H9 (cell line): ENCODE results near the gene KCNMB2. TPM values are rescaled to one million over a fixed set of nuclear protein-coding genes. Genes with fewer than 3 reads are reported as not detected.

Experiments used
- DNase-seq: peaks from one replicate; pipeline ENCODE4 v3.0.0-alpha.2; 2017
- H2AFZ ChIP-seq: one replicate; pipeline ENCODE4 v1.6.1; 2013; ENCODE audit warnings: mild to moderate bottlenecking, low read length, control low read depth, moderate library complexity
- H2AK5ac ChIP-seq: 2 replicates; pipeline ENCODE4 v1.6.1; 2013; ENCODE audit warnings: low read length, control low read depth, mixed read lengths; ENCODE audit not compliant: insufficient read length
- H2BK120ac ChIP-seq: one replicate; pipeline ENCODE4 v1.6.1; 2013; ENCODE audit warnings: low read depth, mild to moderate bottlenecking, low read length, control low read depth, inconsistent platforms; ENCODE audit not compliant: poor library complexity, severe bottlenecking
- H2BK12ac ChIP-seq: 2 replicates; pipeline ENCODE4 v1.6.1; 2013; ENCODE audit warnings: low read length, control low read depth, mixed read lengths, low read depth; ENCODE audit not compliant: insufficient read length
- H2BK15ac ChIP-seq: 2 replicates; pipeline ENCODE4 v1.6.1; 2013; ENCODE audit warnings: low read depth, low read length, control low read depth
- H2BK20ac ChIP-seq: one replicate; pipeline ENCODE4 v1.6.1; 2013; ENCODE audit warnings: low read depth, mild to moderate bottlenecking, low read length, control low read depth, inconsistent platforms; ENCODE audit not compliant: poor library complexity, severe bottlenecking
- H2BK5ac ChIP-seq: 2 replicates; pipeline ENCODE4 v1.6.1; 2013; ENCODE audit warnings: low read length, control low read depth, mixed read lengths; ENCODE audit not compliant: insufficient read length
- H3K14ac ChIP-seq: 2 replicates; pipeline ENCODE4 v1.6.1; 2013; ENCODE audit warnings: low read length, control low read depth; ENCODE audit not compliant: insufficient read depth
- H3K18ac ChIP-seq: 2 replicates; pipeline ENCODE4 v1.6.1; 2013; ENCODE audit warnings: low read depth, mild to moderate bottlenecking, mixed read lengths, low read length, control low read depth; ENCODE audit not compliant: insufficient read length
- H3K23ac ChIP-seq: 2 replicates; pipeline ENCODE4 v1.6.1; 2013; ENCODE audit warnings: low read length, control low read depth, mixed read lengths, low read depth; ENCODE audit not compliant: insufficient read length
- H3K23me2 ChIP-seq: 2 replicates; pipeline ENCODE4 v1.6.1; 2013; ENCODE audit warnings: low read depth, mild to moderate bottlenecking, mixed read lengths, low read length, control low read depth; ENCODE audit not compliant: insufficient read length, poor library complexity, severe bottlenecking
- H3K27ac ChIP-seq: 2 replicates; pipeline ENCODE4 v1.5.1; 2013; ENCODE audit warnings: low read length, control low read depth, mixed read lengths, low read depth; ENCODE audit not compliant: insufficient read length
- H3K27me3 ChIP-seq: 2 replicates; pipeline ENCODE4 v1.6.1; 2013; ENCODE audit warnings: low read length, control low read depth, inconsistent platforms; ENCODE audit not compliant: insufficient read depth
- H3K4ac ChIP-seq: 2 replicates; pipeline ENCODE4 v1.6.1; 2013; ENCODE audit warnings: low read depth, mild to moderate bottlenecking, control low read depth, inconsistent platforms, low read length, moderate library complexity
- H3K4me1 ChIP-seq: 2 replicates; pipeline ENCODE4 v1.6.1; 2013; ENCODE audit warnings: low read length, control low read depth, inconsistent platforms; ENCODE audit not compliant: insufficient read depth
- H3K4me2 ChIP-seq: 2 replicates; pipeline ENCODE4 v1.6.1; 2013; ENCODE audit warnings: low read length, control low read depth, mixed read lengths; ENCODE audit not compliant: insufficient read length, insufficient read depth
- H3K56ac ChIP-seq: 2 replicates; pipeline ENCODE4 v1.6.1; 2013; ENCODE audit warnings: low read depth, mild to moderate bottlenecking, mixed read lengths, low read length, control low read depth; ENCODE audit not compliant: insufficient read length
- H3K79me1 ChIP-seq: 2 replicates; pipeline ENCODE4 v1.6.1; 2013; ENCODE audit warnings: low read depth, mild to moderate bottlenecking, moderate library complexity, low read length, control low read depth, inconsistent platforms; ENCODE audit not compliant: insufficient read depth, poor library complexity, severe bottlenecking
- H3K79me2 ChIP-seq: 2 replicates; pipeline ENCODE4 v1.6.1; 2013; ENCODE audit warnings: low read length, control low read depth, inconsistent platforms; ENCODE audit not compliant: insufficient read depth
- H3K9ac ChIP-seq: 2 replicates; pipeline ENCODE4 v1.6.1; 2013; ENCODE audit warnings: low read length, control low read depth, mixed read lengths; ENCODE audit not compliant: insufficient read length; ENCODE audit errors: extremely low read depth
- H3K9me3 ChIP-seq: one replicate; pipeline ENCODE4 v1.6.1; 2013; ENCODE audit warnings: low read depth, low read length, inconsistent platforms; ENCODE audit not compliant: control insufficient read depth
- H3T11ph ChIP-seq: one replicate; pipeline ENCODE4 v1.6.1; 2013; ENCODE audit warnings: mild to moderate bottlenecking, low read length, control low read depth, inconsistent platforms
- H4K20me1 ChIP-seq: one replicate; pipeline ENCODE4 v1.6.1; 2013; ENCODE audit not compliant: control insufficient read depth, insufficient read length, insufficient read depth
- H4K5ac ChIP-seq: 2 replicates; pipeline ENCODE4 v1.6.1; 2013; ENCODE audit warnings: low read depth, mild to moderate bottlenecking, mixed read lengths, low read length, control low read depth; ENCODE audit not compliant: insufficient read length
- H4K8ac ChIP-seq: replicated peaks from 2 replicates; pipeline ENCODE4 v1.6.1; 2013; ENCODE audit warnings: low read length, control low read depth, mixed read lengths, low read depth; ENCODE audit not compliant: insufficient read length
- H4K91ac ChIP-seq: 2 replicates; pipeline ENCODE4 v1.6.1; 2013; ENCODE audit warnings: low read depth, mild to moderate bottlenecking, moderate library complexity, mixed read lengths, low read length, control low read depth; ENCODE audit not compliant: insufficient read length
- H3K27ac Mint-ChIP-seq, 3 experiments: 2 replicates in 2 of 3; 3 replicates in 1 of 3; pipeline ENCODE4 v1.8.0; 2020 to 2021; ENCODE audit warnings: mixed read lengths in 3 of 3, mild to moderate bottlenecking in 1 of 3, moderate library complexity in 1 of 3
- H3K27me3 Mint-ChIP-seq: 2 replicates; pipeline ENCODE4 v1.8.0; 2021; ENCODE audit warnings: low read depth, mild to moderate bottlenecking, moderate library complexity, mixed read lengths
- H3K36me3 Mint-ChIP-seq, 3 experiments: 2 replicates in 2 of 3; 3 replicates in 1 of 3; pipeline ENCODE4 v1.8.0; 2020 to 2021; ENCODE audit warnings: low read depth in 3 of 3, mixed read lengths in 3 of 3; ENCODE audit not compliant: insufficient read depth in 1 of 3
- H3K4me1 Mint-ChIP-seq, 2 experiments: 2 replicates each; pipeline ENCODE4 v1.8.0; 2020; ENCODE audit warnings: mixed read lengths in 2 of 2
- H3K4me3 Mint-ChIP-seq, 2 experiments: 2 replicates in 1 of 2; 3 replicates in 1 of 2; pipeline ENCODE4 v1.8.0; 2020 to 2021; ENCODE audit warnings: mild to moderate bottlenecking in 2 of 2, mixed read lengths in 2 of 2, moderate library complexity in 1 of 2
- H3K9me3 Mint-ChIP-seq, 2 experiments: 2 replicates in 1 of 2; 3 replicates in 1 of 2; pipeline ENCODE4 v1.8.0; 2020; ENCODE audit warnings: mild to moderate bottlenecking in 2 of 2, mixed read lengths in 2 of 2, moderate library complexity in 1 of 2
- WGBS: extraction: QIAGEN DNeasy Blood & Tissue Kit; methylation state at CpG from one replicate; pipeline ENCODE4 v1.1.7; 2013; ENCODE audit warnings: missing lambda C conversion rate, low lambda C conversion rate, mixed read lengths; ENCODE audit not compliant: insufficient read length; ENCODE audit errors: extremely low coverage; 5-methylcytosine and 5-hydroxymethylcytosine counted together
- total RNA-seq: library from RNA; stranded (reverse); gene quantifications from 2 replicates; pipeline ENCODE4 v1.2.1, GENCODE V29; 2021
- TF ChIP-seq, protein P1 (sequence below): fragments of 200-600 bp; sonication (generic); conservative IDR thresholded peaks from 3 replicates; pipeline ENCODE4 v1.8.0; 2021; ENCODE audit warnings: antibody characterized with exemption, mild to moderate bottlenecking

Gene KCNMB2
- total RNA-seq, 1 experiment from 2014 or later, result not detected

DNA sequence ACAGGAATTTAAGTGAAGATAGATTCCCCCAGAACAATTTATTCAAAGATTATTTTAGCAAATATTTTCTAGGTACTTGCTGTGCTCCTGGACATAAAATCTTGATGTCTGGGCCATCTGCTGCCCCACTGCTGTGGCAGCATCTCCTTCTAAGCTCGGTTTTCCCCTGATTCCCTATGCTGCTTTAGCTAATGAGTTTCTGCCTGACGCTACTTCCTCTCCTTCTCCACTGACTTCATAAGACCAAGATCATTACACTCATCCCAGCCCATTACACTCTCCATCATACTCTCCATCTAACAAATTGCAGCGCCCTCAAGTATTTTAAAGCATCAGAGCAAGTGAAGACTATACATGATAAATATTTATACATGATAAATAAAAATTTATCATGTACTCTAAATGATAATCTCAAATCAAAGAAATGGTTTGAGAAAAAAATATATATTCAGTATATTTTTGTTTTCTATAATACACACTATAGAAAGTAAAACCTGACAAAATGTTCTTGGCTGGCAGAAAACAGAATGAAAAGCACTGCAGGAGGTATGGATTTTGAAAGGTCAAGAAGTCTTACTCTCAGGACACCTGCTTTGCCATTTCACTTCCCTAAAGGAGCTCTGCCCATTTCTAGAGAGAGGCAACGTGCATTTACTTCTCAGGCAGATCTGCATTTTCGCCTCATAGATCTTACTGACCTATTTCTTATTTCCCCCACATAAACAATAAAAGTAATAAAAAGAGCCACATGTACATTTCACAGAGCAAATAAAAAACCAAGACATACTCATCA is 232.0 kb downstream of the KCNMB2 start:
- Histone ChIP-seq H2BK120ac (no peak overlapping the region), H2AK5ac (no peak overlapping the region), H3K14ac (no peak overlapping the region), H4K20me1 (no peaks in the 10 kb centered on the region), H2AFZ (no peak overlapping the region), H3K18ac (no peak overlapping the region), H3K23ac (no peak overlapping the region), H3K79me1 (no peaks in the 10 kb centered on the region), H2BK12ac (no peak overlapping the region), H4K91ac (no peak overlapping the region), H3K4me1 (no peaks in the 10 kb centered on the region), H3K9ac (no peak overlapping the region), H2BK5ac (no peak overlapping the region), H3K9me3 (no peaks in the 10 kb centered on the region), H4K8ac (no peak overlapping the region), H4K5ac (no peak overlapping the region), H3K23me2 (no peaks in the 10 kb centered on the region), H2BK20ac (no peak overlapping the region), H3K56ac (no peak overlapping the region), H3K27me3 (no peaks in the 10 kb centered on the region), H2BK15ac (no peak overlapping the region), H3K27ac (no peak overlapping the region), H3K4ac (no peak overlapping the region), H3T11ph (no peak overlapping the region), H3K79me2 (no peaks in the 10 kb centered on the region), H3K4me2 (no peak overlapping the region)
- no peaks in the 10 kb centered on the region for H3K36me3 Mint-ChIP-seq
- TF ChIP-seq, protein P1, sequence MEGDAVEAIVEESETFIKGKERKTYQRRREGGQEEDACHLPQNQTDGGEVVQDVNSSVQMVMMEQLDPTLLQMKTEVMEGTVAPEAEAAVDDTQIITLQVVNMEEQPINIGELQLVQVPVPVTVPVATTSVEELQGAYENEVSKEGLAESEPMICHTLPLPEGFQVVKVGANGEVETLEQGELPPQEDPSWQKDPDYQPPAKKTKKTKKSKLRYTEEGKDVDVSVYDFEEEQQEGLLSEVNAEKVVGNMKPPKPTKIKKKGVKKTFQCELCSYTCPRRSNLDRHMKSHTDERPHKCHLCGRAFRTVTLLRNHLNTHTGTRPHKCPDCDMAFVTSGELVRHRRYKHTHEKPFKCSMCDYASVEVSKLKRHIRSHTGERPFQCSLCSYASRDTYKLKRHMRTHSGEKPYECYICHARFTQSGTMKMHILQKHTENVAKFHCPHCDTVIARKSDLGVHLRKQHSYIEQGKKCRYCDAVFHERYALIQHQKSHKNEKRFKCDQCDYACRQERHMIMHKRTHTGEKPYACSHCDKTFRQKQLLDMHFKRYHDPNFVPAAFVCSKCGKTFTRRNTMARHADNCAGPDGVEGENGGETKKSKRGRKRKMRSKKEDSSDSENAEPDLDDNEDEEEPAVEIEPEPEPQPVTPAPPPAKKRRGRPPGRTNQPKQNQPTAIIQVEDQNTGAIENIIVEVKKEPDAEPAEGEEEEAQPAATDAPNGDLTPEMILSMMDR, result no peak
- no CpG with 5 or more reads among the region's 5 CpGs for WGBS
- no peaks in the 10 kb centered on the region for H3K27me3 Mint-ChIP-seq
- no peak overlapping the region for H3K4me3 Mint-ChIP-seq
- no peaks in the 10 kb centered on the region for H3K9me3 Mint-ChIP-seq
- H3K27ac Mint-ChIP-seq, result 0 out of 7 replicates have a peak overlapping the region, but pooled peaks of 1 of the 3 experiments have one; percentile 1
- peaks cover 11 to 16% of the 10 kb centered on the region in 2 experiments for H3K4me1 Mint-ChIP-seq
- DNase-seq, result no peak
